ENCODE measurements around the gene NUP93.
"Not testable (repeated sequence)": the region's sequence is repeated elsewhere in the genome, so short reads cannot be mapped to it uniquely, and the experiment has no call there.

The NUP93 gene

DNA sequence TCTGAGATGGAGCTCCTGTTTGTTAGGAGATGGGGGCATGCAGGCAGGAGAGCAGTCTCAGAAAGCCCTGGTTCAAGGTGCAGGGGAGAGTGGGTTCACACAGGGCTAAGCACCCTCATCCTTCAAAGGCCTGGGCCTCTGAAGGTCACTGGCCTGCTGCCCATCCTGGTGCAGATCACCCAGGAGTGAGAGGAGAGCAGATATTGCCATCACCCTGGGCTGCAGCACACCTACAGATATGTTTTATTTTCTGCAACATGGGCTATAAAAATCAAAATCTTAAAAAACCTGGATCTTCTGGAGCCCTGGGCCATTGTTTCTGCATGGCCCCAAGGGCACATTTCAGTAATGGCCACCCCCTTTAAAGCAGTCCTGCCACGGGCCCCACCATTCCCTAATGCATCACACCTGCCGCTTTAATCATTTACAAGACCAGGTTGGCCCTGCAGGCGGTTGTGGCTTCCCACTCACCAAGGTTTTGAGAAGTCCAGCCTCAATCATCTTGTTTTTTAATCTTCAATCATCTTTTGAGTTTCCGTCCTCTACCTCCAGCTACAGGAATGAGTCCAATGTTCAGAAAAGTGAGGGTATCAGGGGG, 20.4 kb upstream of the NUP93 start:
- no peak for DNase-seq

DNA sequence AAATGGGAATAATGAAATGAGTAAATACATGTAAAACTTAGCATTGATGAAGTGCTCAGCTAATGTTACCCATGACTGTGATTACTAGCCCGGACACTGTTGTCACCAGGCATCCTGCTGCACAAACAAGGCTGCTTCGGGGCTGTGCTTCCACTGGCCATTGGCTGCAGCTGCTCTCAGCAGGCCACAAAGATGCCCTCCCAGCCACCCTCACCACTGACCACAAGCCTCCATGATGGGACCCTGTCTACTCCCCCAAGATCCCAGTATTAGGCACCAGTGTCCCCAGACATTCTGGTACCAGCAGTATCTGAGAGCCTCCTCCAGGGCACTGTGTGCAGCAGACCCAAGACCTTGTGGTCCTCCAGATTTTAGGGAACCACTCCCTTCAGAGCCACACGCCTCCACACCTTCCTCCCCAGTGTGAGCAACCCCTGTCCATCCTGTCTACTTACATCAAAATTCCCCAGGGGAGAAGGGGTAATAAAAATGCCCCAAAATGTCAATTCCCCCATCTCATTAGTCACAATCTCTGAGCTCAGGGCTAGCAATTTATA, 19.7 kb upstream of the NUP93 start:
- no peak for DNase-seq

DNA sequence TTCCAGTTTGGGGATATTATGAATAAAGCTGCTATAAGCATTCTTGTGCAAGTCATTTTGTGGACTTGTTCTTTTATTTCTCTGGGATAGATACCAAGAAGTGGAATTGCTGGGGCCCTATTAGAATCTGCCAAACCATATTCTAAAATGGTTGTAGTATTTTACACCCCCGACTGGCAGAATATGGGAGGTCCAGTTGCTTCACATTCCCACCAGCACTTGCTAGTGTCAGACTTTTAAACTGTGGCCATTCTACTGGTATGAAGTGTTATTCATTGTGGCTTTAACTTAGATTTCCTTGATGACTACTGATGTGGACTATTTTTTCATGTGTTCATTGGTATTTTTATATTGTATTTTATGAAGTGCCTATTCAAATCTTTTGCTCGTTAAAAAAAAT, 18.1 kb upstream of the NUP93 start:
- DNase-seq, result peak; percentile 14

DNA sequence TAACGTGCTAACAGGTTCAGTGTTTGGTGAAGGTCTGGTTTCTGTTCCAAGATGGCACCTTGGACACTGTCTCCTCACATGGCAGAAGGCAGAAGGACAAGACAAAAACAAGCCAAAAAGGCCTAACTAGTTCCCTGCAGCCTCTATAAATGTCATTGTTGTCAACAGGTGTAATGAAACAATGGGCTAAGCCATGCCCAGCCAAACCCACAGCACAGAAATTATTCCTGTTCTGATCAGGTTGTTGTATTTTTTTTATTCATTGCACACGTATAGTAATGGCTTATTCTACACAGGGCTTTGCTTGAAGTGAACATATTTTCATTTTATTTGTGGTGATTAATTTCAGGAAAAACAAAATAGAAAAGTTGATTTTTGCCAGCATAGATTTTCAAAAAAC, 16.1 kb upstream of the NUP93 start:
- DNase-seq, result no peak

DNA sequence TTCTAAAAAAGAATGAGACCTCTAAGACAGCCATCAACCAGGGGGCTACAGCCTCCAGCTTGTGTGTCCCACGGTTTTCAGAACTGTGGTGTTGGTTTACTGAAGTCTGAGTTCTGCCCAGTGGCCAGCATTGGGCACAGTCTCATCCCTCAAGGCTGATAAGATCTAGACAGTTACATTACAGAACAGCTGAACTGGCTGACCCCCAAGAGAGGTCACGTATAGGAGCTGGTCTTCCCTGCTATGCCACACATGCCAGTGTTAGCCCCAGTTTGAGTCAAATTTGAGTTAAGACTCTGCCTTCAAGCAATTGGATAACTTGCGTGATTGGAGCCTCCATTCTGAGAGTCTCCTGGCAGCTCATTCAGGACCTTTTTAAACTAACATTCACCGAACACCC, 14.8 kb upstream of the NUP93 start:
- DNase-seq, result no peak

DNA sequence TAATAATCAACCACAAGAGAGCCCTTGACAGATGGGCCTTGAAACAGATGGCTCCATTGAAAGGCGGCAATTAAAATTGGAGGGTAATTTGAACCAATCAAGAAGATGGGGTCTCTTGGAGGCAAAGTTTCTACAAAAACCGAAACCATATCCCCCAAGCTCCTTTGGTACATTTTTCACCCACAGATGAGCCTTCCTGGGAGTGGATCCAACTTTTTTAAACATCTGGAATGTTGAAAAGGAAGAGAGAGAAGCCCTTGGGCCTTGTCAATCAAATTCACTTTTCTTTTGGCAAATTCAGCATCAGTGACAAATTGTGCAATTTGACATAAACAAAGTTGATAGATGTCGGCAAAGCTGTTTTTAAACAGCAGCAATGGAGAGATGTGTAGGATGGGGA, 13.2 kb upstream of the NUP93 start:
- no peak for DNase-seq

DNA sequence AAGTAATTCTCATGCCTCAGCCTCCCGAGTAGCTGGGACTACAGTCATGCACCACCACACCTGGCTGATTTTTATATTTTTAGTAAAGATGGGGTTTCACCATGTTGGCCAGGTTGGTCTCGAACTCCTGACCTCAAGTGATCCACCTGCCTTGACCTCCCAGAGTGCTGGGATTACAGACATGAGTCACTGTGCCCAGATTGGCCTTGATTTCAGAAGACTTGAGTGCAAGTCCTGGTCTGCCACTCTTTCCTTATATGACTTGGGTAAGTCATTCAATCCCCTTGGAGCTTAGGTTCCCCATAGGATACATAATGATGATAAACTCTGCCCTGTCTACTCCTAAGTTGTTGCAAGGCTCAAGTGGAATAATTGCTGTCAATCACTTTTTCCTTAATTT, 12.4 kb upstream of the NUP93 start:
- not testable (repeated sequence) for DNase-seq

DNA sequence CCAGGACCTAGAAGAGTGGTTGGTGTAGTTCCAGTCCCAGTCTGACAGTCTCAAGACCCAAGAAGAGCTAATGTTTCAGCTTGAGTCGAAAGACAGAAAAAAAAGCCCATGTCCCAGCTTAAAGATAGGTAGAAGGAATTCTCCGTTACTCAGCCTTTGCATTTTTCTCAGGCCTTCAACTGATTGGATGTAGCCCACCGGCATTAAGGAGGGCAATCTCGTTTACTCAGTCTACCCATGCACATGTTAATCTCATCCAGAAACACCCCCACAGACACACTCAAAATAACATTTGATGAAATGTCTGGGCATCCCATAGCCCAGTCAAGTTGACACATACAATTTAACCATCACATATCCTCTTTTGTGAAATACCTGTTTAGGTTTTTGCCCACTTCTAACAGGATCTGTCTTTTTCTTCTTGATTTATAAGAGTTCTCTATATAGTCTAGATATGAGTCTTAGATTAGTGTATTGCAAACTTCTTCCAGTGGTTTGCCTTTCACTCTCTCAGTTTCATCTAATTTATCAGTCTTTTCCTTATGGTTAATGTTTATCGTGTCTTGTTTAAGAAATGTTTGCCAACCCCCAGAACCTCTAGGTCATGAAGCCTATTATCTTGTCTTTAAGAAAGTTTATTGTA, 7.6 kb upstream of the NUP93 start:
- DNase-seq, result no peak

DNA sequence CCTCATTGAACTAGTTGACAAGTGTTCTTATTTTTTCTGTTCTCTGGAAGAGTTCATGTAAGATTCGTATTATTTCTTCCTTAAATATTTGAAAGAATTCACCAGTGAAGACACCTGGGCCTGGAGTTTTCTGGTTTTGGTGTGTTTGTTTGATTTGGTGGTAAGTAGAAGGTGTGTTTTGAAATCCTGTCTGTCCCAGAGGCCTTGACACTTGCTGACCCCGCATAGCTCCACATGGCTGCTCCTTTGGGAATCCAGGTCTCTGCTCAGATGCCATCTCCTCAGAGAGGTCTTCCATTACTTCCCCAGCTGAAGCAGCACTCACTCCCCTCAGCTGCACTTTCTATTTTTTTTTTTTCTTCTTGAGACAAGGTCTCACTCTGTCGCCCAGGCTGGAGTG, 5.7 kb upstream of the NUP93 start:
- DNase-seq, result no peak

DNA sequence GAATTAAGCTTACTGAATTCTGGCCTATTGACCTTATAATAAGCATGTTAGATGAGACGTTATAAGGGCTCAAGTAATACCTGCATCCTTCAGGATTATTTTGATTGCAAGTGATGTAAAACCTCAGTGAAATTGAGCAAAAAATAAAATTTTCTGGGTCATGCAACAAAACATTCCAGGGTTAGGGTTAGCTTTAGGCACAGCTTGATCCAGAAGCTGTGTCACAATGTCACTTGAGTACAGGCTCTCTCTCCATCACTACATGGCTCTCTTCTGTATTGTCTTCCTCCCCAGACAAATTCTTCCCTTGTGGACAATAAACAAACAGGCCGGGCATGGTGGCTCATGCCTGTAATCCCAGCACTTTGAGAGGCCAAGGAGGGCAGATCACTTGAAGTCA, 3.6 kb upstream of the NUP93 start:
- no peak for DNase-seq

DNA sequence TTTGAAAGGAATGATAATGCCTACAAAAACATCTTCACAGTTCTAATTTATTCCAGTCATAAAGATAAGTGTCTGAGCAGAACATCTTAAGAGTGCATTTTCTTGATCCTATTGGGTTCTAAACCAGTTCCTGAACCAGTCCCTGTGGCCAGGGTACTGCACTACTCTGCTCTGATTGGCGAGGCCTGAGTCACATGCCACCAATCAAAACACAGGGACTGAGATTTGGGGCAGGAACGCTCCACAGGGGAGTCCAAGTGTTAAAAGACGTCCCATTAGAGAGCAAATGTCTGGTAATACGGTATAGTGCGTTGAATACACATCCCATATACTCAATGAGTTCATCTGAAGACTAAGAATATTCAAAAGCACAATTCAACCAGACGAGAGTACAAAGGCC, 3.0 kb upstream of the NUP93 start:
- no peak for DNase-seq

DNA sequence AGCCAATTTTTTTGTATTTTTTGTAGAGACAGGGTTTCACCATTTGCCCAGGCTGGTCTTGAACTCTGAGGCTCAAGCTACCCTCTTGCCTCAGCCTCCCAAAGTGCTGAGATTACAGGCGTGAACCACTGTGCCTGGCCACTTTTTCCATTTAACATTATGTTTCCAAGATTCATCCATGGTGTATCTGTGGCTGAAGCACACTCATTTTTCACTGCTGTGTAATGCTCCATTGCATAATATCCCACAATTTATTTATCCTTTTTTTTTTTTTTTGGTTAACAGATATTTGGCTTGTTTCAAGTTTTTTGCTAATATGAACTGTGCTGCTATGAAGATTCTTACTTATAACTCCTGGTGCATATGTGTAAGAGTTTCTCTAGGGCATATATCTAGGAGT, 1.9 kb upstream of the NUP93 start:
- DNase-seq, result no peak

DNA sequence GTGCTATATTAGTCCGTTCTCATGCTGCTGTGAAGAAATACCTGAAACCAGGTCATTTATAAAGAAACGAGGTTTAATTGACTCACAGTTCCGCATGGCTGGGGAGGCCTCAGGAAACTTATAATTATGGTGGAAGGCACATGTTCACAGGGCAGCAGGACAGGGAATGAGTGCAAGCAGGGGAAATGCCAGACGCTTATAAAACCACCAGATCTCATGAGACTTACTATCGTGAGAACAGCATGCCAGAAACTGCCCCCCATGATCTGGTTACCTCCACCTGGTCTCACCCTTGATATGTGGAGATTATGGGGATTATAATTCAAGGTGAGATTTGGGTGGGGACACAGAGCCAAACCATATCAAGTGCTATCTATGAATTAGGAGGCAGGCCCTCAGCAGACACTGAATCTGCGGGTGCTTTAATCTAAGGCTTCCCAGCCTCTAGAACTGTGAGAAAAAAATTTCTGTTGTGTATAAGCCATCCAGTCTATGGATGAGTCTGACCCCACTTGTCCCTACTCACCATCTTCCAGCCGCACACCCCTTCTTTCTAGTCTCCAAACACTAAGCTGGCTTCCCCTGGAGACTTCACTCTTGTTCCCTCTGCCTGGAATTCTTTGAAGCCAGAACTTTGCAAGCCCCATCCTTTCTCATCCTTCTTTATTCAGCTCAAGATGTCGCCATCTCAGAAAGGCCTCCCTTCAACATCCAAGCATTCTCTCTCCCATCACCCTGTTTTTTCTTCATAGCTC, 772 bp upstream of the NUP93 start:
- no peak for DNase-seq

DNA sequence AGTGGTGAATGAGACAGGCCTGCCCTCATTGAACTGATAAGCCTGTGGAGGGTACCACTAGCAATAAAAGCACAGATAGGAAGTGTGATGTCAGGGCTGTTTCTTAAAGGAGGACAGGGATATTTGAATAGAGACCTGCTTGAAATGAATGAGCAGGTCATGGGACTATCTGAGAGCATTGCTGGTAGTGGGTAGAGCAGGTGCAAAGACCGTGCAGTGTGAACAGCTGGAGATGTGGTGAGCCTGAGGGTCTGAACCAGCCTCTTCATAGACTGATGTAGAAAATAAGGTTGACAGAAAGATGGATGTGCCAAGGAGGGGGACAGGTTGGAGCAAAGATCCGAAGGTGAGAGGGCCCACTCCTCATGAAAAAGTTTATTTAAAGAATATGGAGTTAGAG, 2.4 kb downstream of the NUP93 start:
- DNase-seq, result no peak

DNA sequence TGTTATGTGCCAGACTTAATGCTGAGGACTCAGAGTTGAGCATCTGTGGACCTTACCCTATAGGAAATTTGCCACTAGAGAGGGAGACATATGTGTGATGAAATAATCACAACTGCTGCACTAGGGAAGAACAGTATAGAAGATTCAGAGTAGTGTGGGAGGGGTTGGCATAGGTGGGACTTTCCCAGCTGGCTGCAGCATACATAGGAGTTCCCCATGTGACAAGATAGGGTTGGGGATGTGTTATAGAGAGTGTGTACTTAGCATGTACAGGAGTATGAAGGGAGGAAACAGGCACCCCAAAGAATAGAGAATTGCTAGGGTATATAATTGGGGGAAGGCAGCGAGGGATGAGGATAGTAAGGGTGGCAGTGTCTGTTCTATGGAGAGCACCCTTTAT, 2.9 kb downstream of the NUP93 start:
- DNase-seq, result no peak

DNA sequence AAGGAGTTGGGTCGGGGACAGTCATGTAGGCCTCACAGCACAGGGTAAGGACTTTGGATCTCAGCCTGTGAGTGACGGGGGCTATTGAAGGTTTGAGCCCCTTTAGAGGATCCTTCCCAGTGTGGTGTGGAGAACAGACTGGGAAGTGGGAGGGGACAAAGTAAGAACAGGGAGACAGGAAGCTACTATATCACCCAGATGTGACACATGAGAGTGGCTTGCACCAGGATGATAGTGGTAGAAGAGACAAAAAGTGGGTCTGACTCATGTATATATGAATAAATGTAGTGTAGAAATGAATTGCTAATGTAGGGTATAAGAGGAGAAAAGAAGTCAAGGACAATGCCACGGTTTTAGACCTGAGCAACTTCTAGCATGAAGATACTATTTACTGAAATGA, 4.5 kb downstream of the NUP93 start:
- DNase-seq, result no peak

DNA sequence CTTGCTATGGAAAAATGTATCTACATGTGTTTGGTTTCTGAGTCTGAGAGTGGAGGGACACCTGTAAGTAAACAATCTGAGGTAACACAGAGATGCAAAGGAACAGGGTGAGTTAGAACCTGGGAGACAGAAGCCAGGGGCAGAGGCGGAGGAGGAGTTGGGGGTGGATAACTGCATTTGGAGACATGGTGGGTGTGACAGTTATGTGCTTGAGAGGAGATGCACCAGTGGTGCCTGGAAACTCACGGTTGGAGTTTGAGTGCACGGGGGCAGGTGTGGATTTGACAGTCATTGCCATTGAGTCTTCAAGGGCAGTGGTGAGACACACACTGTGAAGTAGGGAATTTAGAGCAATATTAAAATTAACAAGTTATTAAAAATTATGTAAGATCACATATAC, 6.5 kb downstream of the NUP93 start:
- DNase-seq, result no peak

DNA sequence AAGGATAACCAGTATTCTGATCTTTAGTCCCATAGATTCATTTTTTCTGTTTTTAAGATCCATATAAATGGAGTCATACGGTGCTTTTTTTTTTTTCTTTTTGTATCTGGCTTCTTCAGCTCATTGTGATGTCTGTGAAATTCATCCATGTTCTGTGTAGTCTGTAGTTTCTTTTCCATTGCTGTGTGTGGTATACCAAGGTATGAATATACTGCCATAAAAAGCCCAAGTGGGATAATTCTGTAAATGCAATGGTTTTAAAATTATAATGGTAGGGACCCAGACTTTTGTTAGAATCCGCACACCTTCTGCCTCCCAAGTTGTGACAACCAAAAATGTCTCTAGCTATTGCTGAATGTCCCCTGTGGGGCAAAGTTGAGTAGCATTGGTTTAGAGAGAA, 7.6 kb downstream of the NUP93 start:
- no peak for DNase-seq

DNA sequence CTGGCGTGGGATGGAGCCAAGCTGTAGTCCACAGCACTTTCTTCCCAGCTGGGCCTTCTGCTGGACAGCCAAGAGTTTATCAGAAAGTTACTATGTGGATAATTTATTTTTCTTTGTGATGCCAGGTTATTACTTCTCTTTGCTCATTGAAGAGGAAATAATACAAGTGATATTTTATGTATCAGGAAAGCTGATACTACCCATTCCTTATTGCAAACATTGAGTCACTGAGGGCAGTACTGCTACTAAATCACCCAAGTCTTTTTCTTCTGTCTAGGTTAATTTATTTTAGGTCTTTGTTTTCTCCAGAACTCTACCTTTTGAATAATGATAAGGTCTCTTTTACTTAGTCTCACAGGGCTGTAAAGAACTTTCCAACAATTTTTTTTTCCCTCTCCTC, 8.3 kb downstream of the NUP93 start:
- no peak for DNase-seq

DNA sequence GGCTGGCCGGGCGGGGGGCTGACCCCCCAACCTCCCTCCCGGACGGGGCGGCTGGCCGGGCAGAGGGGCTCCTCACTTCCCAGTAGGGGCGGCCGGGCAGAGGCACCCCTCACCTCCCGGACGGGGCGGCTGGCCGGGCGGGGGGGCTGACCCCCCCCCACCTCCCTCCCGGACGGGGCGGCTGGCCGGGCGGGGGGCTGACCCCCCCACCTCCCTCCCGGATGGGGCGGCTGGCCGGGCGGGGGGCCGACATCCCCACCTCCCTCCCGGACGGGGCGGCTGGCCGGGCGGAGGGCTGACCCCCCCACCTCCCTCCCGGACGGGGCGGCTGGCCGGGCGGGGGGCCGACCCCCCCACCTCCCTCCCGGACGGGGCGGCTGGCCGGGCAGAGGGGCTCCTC, 9.4 kb downstream of the NUP93 start:
- not testable (repeated sequence) for DNase-seq

DNA sequence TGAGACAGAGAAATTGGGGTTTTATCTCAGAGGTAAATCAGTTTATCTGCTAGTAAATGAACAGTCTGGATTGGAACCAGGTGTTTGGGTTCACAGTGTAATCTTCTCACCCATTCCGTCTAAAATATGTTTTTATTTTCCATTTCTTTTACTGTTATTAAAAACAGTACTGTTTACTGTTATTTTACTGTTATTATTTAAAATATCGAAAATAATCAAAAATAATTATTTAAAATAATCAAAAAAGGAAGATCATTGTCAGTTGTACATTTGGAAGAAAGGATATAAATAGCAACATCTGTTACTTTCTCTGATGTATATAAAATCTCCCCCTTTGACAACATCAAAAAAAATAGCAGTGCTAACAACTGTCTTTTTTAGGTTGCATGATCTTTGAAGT, 11.5 kb downstream of the NUP93 start:
- no peak for DNase-seq

DNA sequence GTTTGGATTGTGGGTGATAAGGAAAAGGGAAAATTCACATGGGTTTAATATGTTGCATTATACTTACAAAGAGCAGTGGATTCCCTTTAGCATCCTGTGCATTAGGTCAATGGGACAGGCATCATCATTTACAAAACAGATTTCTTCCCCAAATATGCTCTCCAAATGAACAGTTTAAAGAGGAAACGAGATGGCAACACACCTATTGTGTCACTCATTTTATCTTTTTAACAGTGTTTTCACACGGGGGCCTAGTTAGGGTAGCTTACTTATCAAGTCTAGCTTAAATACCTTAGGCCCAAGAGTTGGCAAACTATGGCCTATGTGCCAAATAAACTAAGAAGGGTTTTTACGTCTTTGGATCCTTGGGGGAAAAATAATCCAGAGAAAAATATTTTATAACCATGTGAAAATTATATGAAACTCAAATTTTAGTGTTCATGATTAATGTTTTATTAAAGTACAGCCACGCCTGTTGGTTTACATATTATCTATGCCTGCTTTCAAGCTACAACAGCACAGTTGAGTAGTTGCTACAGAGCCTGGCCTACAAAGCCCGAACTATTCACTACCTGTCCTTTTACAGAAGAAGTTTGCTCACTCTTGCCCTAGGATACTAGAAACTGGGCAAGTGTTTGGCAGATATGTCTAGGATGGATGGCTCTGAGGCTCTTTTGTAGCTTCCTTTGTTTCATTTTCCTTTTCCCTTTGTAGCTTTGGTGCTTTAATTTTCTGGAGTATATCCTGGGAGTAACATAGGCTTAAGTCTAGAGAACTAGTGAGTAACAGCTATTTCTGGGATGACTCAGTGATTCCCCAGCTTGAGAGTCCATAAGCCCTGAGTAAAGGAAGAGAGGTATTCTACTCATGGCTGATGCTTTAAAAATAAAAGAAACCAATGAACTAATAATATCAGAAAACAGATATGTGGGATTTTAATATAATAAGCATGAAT, 12.4 kb downstream of the NUP93 start:
- peak; percentile 83 for DNase-seq

DNA sequence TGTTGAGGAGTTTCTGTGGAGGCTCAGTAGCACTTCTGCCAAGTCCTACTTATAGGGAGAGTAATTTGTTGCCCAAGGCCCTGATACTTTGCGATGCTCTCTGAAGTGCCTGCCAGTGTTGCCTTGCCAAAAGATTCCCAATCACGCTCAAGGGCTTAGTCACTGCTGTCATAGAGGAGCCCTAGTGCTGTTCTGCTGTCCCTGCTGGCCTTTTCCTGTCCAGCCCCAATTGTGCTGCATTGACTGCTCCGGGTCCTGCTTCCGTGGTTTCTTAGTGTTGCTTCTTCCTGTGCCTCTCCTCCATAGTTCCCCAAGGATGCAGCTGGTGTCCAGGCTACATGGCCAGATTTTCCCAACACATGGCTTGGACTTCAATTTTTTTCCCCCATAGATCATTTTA, 13.9 kb downstream of the NUP93 start:
- peak; percentile 45 for DNase-seq
